ENCODE measurements around the gene GABRG2.

DNA sequence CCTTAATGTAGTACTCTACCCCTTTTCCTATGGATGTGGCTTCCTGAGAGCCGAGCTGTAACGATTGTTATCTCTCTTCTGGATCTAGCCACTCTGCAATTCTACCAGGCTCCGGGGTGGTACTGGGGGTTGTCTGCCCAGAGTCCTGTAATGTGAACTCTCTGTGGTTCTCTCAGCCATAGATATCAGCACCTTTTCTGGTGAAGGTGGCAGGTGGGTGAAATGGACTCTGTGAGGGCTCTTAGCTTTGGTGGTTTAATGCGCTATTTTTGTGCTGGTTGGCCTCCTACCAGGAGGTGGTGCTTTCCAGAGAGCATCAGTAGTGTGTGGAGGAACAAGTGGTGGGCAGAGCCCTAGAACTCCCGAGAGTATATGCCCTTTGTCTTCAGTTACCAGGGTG is 122.1 kb downstream of the GABRG2 start:
- TF ChIP-seq, protein P1, sequence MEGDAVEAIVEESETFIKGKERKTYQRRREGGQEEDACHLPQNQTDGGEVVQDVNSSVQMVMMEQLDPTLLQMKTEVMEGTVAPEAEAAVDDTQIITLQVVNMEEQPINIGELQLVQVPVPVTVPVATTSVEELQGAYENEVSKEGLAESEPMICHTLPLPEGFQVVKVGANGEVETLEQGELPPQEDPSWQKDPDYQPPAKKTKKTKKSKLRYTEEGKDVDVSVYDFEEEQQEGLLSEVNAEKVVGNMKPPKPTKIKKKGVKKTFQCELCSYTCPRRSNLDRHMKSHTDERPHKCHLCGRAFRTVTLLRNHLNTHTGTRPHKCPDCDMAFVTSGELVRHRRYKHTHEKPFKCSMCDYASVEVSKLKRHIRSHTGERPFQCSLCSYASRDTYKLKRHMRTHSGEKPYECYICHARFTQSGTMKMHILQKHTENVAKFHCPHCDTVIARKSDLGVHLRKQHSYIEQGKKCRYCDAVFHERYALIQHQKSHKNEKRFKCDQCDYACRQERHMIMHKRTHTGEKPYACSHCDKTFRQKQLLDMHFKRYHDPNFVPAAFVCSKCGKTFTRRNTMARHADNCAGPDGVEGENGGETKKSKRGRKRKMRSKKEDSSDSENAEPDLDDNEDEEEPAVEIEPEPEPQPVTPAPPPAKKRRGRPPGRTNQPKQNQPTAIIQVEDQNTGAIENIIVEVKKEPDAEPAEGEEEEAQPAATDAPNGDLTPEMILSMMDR (conservative IDR thresholded peaks at IDR 0.05; ENCODE audit: low read length) = no peak
- no peak for TF ChIP-seq EZH2phosphoT487 (IDR thresholded peaks at IDR 0.05; ENCODE audit: borderline replicate concordance)

All from Loucy (cell line).